Activated CD8-positive, alpha-beta T cell treated with anti-CD3 and anti-CD28 coated beads for 36 hours (primary cell): ENCODE data around the gene MSN. TPM values are rescaled to one million over a fixed set of nuclear protein-coding genes. Genes with fewer than 3 reads are reported as not detected.

Experiments
- ATAC-seq: fragments of 200-7000 bp; cut with Tn5 transposase; one replicate; pipeline ENCODE4 v1.10.0; 2021; ENCODE audit warnings: mild to moderate bottlenecking, moderate library complexity
- CTCF ChIA-PET: fragments of 350-600 bp; sonication (Branson Sonifier 250); formaldehyde crosslinking; loops from one replicate; lab custom pipeline; 2021; ENCODE audit warnings: antibody characterized with exemption; lab: Charles Lee
- POLR2A ChIA-PET: fragments of 350-600 bp; sonication (Branson Sonifier 250); formaldehyde crosslinking; loops from one replicate; lab custom pipeline; 2021; ENCODE audit warnings: antibody characterized with exemption; lab: Charles Lee
- DNase-seq: peaks from one replicate; pipeline ENCODE4 v3.0.0-alpha.2; 2020
- H3K27ac Mint-ChIP-seq: one replicate; pipeline ENCODE4 v1.8.0; 2021; ENCODE audit warnings: mild to moderate bottlenecking, mixed read lengths
- H3K27me3 Mint-ChIP-seq: one replicate; pipeline ENCODE4 v1.8.0; 2021; ENCODE audit warnings: mixed read lengths
- H3K36me3 Mint-ChIP-seq: one replicate; pipeline ENCODE4 v1.8.0; 2021; ENCODE audit warnings: low read depth, mixed read lengths
- H3K4me1 Mint-ChIP-seq: one replicate; pipeline ENCODE4 v1.8.0; 2021; ENCODE audit warnings: low read depth, mixed read lengths
- H3K4me3 Mint-ChIP-seq: one replicate; pipeline ENCODE4 v1.8.0; 2021; ENCODE audit warnings: mild to moderate bottlenecking, moderate library complexity, mixed read lengths
- H3K9me3 Mint-ChIP-seq: one replicate; pipeline ENCODE4 v1.8.0; 2021; ENCODE audit warnings: mixed read lengths
- intact Hi-C: fragments of 100-400 bp; cut with micrococcal nuclease; formaldehyde crosslinking; loops from one replicate; pipeline ENCODE4 v1.10.0; 2022
- total RNA-seq, 2 experiments: library from RNA; stranded (reverse); gene quantifications; one replicate each; pipeline ENCODE4 v1.2.3, GENCODE V29; 2021
- TF ChIP-seq, protein P1 (sequence below): fragments of 200-600 bp; IDR thresholded peaks from one replicate; pipeline ENCODE4 v1.8.0; 2022; ENCODE audit warnings: antibody characterized with exemption, mild to moderate bottlenecking

Gene MSN
- total RNA-seq, 2 experiments from 2014 or later, result 426 to 435 TPM

DNA sequence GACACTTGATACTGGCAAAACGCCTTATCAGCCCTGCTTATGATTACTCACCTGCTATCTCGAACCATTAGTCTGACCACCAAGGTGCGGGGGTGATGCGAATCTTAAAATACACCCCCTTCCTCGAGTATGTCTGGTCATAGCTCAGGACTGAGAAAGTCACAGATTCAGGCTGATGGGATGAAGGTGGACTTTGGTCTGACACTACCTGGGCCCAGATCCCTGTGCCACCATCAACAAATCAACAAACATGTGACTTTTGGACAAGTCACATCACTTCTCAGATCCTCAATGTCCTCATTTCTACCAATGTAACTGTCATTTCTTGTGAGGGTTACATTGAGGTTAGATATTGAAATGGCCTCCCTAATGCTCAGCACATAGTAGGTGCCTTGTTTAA is 9.8 kb upstream of the MSN start:
- CTCF ChIA-PET, result interaction anchor here (0.8 to 2.4 kb wide), 5 partner anchors 10 to 61 kb away, joined by 3 to 6 read pairs (median 6); partner anchors contain the start of gene MSN
- H3K27me3 Mint-ChIP-seq, result no peaks in the 10 kb centered on the region
- intact Hi-C loops, result no loop called here
- H3K9me3 Mint-ChIP-seq, result peaks cover 2% of the 10 kb centered on the region
- POLR2A ChIA-PET, result interaction anchor here (1.1 to 1.6 kb wide), 3 partner anchors 9 to 48 kb away, joined by 3 to 4 read pairs (median 3); partner anchors contain the start of gene MSN
- ATAC-seq (no peak), DNase-seq (no peak)
- H3K4me1 Mint-ChIP-seq, result peaks cover 43% of the 10 kb centered on the region
- H3K4me3 Mint-ChIP-seq, result peak overlapping the region; percentile 80
- peak overlapping the region; percentile 67 for H3K27ac Mint-ChIP-seq
- TF ChIP-seq, protein P1, sequence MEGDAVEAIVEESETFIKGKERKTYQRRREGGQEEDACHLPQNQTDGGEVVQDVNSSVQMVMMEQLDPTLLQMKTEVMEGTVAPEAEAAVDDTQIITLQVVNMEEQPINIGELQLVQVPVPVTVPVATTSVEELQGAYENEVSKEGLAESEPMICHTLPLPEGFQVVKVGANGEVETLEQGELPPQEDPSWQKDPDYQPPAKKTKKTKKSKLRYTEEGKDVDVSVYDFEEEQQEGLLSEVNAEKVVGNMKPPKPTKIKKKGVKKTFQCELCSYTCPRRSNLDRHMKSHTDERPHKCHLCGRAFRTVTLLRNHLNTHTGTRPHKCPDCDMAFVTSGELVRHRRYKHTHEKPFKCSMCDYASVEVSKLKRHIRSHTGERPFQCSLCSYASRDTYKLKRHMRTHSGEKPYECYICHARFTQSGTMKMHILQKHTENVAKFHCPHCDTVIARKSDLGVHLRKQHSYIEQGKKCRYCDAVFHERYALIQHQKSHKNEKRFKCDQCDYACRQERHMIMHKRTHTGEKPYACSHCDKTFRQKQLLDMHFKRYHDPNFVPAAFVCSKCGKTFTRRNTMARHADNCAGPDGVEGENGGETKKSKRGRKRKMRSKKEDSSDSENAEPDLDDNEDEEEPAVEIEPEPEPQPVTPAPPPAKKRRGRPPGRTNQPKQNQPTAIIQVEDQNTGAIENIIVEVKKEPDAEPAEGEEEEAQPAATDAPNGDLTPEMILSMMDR, result no peak
- H3K36me3 Mint-ChIP-seq, result peaks cover 2% of the 10 kb centered on the region

DNA sequence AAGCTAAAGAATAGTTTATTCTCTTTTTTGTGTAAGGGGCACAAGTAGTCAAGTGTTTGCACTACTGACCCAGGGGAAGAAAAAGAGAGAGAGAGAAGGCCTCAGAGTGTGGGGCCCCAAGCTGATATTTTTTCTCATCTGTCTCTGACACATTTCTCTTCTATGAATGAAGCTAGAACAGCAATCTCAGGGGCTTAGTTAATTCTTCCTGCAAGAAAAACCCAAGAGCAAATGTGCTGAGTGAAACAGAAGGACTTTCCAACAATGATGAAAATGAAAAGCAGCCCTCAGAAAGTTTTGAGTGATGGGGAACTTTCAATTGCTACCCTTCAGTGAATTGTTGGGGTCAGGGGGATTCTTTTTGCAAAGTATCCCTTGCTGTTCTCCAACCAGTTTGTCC is 9.2 kb upstream of the MSN start:
- Mint-ChIP-seq H3K36me3 (peaks cover 2% of the 10 kb centered on the region), H3K9me3 (peaks cover 2% of the 10 kb centered on the region), H3K4me3 (peak overlapping the region; percentile 80), H3K4me1 (peaks cover 45% of the 10 kb centered on the region), H3K27ac (peak overlapping the region; percentile 67), H3K27me3 (no peaks in the 10 kb centered on the region)
- TF ChIP-seq, protein P1, result no peak
- DNase-seq (no peak), ATAC-seq (no peak)
- POLR2A ChIA-PET, result interaction anchor here (1.5 to 1.6 kb wide), 2 partner anchors 9 to 41 kb away, joined by 3 to 4 read pairs; partner anchors contain the start of gene MSN
- intact Hi-C loops, result no loop called here
- CTCF ChIA-PET, result interaction anchor here (0.8 to 2.4 kb wide), 4 partner anchors 9 to 62 kb away, joined by 3 to 6 read pairs (median 5); partner anchors contain the start of gene MSN

DNA sequence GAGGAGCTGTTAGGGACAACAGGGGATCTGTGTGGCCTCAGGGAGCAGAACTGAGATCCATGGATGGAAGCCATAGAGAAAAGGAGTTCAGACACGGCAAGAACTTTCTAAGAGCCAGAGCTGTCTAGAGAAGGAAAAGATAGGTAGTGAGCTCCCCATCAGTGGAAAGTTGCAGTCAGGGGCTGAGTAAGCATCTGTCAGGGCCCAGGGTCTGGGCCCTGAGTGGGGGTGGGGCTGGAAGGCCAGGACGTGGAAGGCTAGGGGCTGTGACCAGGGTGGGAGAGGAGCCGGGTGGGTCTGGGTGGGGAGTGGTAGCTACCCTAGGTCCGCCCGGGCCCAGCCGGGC is 324 bp upstream of the MSN start:
- Mint-ChIP-seq H3K9me3 (no peaks in the 10 kb centered on the region), H3K4me3 (peak overlapping the region; percentile 95), H3K36me3 (peaks cover 38% of the 10 kb centered on the region), H3K27me3 (no peaks in the 10 kb centered on the region), H3K27ac (peak overlapping the region; percentile 93), H3K4me1 (peaks cover 25% of the 10 kb centered on the region)
- TF ChIP-seq, protein P1, result no peak
- DNase-seq (no peak), ATAC-seq (peak; percentile 29)
- CTCF ChIA-PET, result interaction anchor here (0.7 to 1.7 kb wide), 7 partner anchors 9 to 71 kb away, joined by 3 to 6 read pairs (median 3); no protein-coding TSS in a partner anchor
- POLR2A ChIA-PET, result interaction anchor here (0.6 to 2.8 kb wide), 6 partner anchors 9 to 559 kb away, joined by 3 to 17 read pairs (median 3); no protein-coding TSS in a partner anchor
- intact Hi-C loops, result no loop called here

DNA sequence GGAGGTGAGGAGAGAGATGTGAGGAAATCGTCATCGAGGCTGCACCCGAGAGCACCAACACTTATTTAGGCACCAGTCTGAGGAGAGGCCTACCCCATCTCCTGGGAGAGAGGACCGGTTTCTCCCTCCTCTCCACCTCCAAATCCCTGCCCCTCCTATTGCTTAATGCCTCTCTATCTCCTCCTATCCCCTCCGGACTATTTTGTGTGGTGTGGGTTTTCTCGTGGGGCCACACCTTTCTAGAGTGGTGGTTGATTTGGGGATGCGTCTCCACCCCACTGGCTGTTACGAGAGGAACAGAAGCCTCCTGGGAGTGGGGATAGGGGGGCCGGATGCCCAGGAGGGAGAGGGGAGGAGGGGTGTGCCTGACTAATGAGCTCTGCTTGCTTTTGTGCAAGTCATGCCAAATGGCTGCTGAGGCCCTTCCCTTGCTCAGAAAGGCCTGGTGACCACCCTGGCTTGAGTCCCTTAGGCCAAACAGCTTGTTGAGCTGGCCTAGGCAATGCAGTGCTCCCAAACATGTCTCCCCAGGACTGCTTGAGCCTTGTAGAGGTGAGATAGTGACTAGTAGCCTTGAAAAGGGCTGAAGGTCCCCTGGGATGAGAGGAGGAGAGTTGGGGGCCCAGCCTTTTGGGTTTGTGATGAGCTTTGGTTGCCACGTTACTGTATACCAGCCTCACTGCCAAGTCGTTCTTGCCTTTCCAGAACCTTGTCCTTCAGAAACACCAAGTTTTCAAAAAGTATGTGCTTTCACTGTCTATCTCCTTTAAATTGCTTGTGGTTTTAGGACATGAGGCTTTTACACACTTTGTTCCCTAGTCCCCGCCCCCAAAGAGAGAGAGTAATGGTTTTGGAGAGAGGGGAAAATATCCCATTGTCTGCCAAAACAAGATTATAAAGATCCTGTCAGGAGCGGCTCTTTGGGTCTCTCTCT is 1.2 kb downstream of the MSN start:
- H3K27me3 Mint-ChIP-seq, result no peaks in the 10 kb centered on the region
- TF ChIP-seq, protein P1, result no peak
- POLR2A ChIA-PET, result interaction anchor here (0.6 to 2.8 kb wide), 8 partner anchors 12 to 196 kb away, joined by 3 to 17 read pairs (median 4); no protein-coding TSS in a partner anchor
- H3K36me3 Mint-ChIP-seq, result peaks cover 50% of the 10 kb centered on the region
- CTCF ChIA-PET, result interaction anchor here (0.7 to 3.1 kb wide), 7 partner anchors 10 to 339 kb away, joined by 3 to 10 read pairs (median 4); no protein-coding TSS in a partner anchor
- no peaks in the 10 kb centered on the region for H3K9me3 Mint-ChIP-seq
- ATAC-seq (peak; percentile 40), DNase-seq (peak; percentile 72)
- peaks cover 25% of the 10 kb centered on the region for H3K4me1 Mint-ChIP-seq
- H3K27ac Mint-ChIP-seq, result peak overlapping the region; percentile 96
- intact Hi-C loops, result loop anchor here (2.0 kb wide), 1 partner anchor 28 kb away; no protein-coding TSS in a partner anchor
- H3K4me3 Mint-ChIP-seq, result peak overlapping the region; percentile 95
